Stimulated activated CD8-positive, alpha-beta memory T cell treated with anti-CD3 and anti-CD28 coated beads, Interleukin-2, amount 100 ng/mL, for 48 hours (primary cell): ENCODE data around the gene NXPE4.
"Not testable (repeated sequence)": the region's sequence is repeated elsewhere in the genome, so short reads cannot be mapped to it uniquely, and the experiment has no call there.

Experiments used
- DNase-seq, 2 donors: peaks; one replicate each; pipeline ENCODE4 v3.0.0-alpha.2; 2020; ENCODE audit warnings: low read depth in 2 of 2

NXPE4 gene

GRCh38 chr11:114595571-114595970 is at the start of gene NXPE4:
NXPE4 (minus strand) TSS chr11:114595786; CDS start chr11:114594759, 1,027 bp downstream.
- no peak for DNase-seq

GRCh38 chr11:114639440-114639839 is 43.9 kb upstream of the NXPE4 start:
- not testable (repeated sequence) for DNase-seq

GRCh38 chr11:114631445-114631965 is 35.9 kb upstream of the NXPE4 start:
- not testable (repeated sequence) for DNase-seq

- DNase-seq = no peak
Observed at GRCh38 chr11:114625294-114625693, 29.7 kb upstream of the NXPE4 start.

- DNase-seq = no peak
Observed at GRCh38 chr11:114624455-114625207, 29.0 kb upstream of the NXPE4 start.

GRCh38 chr11:114623720-114624119 is 28.1 kb upstream of the NXPE4 start:
- no peak for DNase-seq

GRCh38 chr11:114622858-114623257 is 27.3 kb upstream of the NXPE4 start:
- no peak for DNase-seq

GRCh38 chr11:114621950-114622809 is 26.6 kb upstream of the NXPE4 start:
- no peak for DNase-seq

GRCh38 chr11:114621072-114621471 is 25.5 kb upstream of the NXPE4 start:
- DNase-seq = no peak

- no peak for DNase-seq
Observed at GRCh38 chr11:114619659-114620173, 24.1 kb upstream of the NXPE4 start.

- no peak for DNase-seq
Observed at GRCh38 chr11:114618139-114618538, 22.6 kb upstream of the NXPE4 start.

- no peak for DNase-seq
Observed at GRCh38 chr11:114617157-114618124, 21.9 kb upstream of the NXPE4 start.

GRCh38 chr11:114616516-114616915 is 20.9 kb upstream of the NXPE4 start:
- DNase-seq = no peak

GRCh38 chr11:114615448-114616361 is 20.1 kb upstream of the NXPE4 start:
- no peak for DNase-seq

- DNase-seq = no peak
Observed at GRCh38 chr11:114614127-114614720, 18.6 kb upstream of the NXPE4 start.

GRCh38 chr11:114613094-114613493 is 17.5 kb upstream of the NXPE4 start:
- DNase-seq = not testable (repeated sequence)

GRCh38 chr11:114612686-114613085 is 17.1 kb upstream of the NXPE4 start:
- no peak for DNase-seq

- DNase-seq = not testable (repeated sequence)
Observed at GRCh38 chr11:114612199-114612598, 16.6 kb upstream of the NXPE4 start.
